Breast epithelium (tissue), 3 donors: Measurements from ENCODE around the gene KRTAP9-2.
"Not testable (repeated sequence)": the region's sequence is repeated elsewhere in the genome, so short reads cannot be mapped to it uniquely, and the experiment has no call there.

Experiments used
- POLR2A ChIP-seq: fragments of 450-650 bp; IDR thresholded peaks from one replicate; pipeline ENCODE4 v1.6.1; 2016; ENCODE audit warnings: antibody characterized with exemption, mild to moderate bottlenecking, moderate library complexity
- POLR2AphosphoS5 ChIP-seq, 3 donors: sonication (generic); formaldehyde crosslinking; IDR thresholded peaks; one replicate each; pipeline ENCODE4 v1.6.1; 2017; ENCODE audit warnings: antibody characterized with exemption in 3 of 3
- TF ChIP-seq, protein P1 (sequence below), 3 donors: fragments of 450-650 bp; IDR thresholded peaks; one replicate each; pipeline ENCODE4 v1.5.1; 2016 to 2017; ENCODE audit warnings: antibody characterized with exemption in 3 of 3, mild to moderate bottlenecking in 3 of 3, moderate library complexity in 3 of 3

DNA sequence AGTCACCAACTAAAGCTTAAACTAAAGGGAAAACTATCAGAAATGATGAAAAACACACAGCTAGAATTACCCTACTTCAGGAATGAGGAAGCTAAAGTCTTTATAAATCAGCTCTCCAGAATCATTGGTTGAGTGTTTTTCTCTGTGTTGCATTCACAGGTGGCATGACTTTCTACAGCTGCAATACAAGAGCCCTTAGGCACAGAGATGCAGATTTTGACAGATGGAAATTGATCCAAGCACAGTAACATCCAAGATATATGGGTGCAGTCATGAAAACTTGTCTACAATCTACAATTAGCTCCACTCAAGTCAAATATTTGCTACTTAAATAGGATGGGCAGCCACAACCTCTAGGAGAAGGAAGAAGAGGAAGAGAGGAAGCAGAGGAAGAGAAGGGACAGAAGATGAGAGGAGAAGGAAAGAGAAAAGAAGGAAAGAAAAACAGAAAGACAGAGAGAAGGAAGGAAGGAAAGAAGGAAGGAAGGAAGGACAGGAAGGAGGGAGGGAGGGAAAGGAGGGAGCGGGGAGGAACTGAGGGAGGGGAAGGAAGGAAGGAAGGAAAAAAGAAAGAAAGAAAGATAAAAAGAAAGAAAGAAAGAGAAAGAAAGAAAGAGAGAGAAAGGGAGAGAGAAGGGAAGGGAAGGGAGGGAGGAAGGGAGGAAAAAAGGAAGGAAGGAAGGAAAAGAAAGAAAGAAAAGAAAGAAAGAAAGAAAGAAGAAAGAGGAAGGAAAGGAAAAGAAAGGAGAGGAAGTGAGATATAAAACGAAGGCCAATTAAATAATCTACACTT lies 20.7 kb downstream of the KRTAP9-2 start:
- TF ChIP-seq, protein P1, sequence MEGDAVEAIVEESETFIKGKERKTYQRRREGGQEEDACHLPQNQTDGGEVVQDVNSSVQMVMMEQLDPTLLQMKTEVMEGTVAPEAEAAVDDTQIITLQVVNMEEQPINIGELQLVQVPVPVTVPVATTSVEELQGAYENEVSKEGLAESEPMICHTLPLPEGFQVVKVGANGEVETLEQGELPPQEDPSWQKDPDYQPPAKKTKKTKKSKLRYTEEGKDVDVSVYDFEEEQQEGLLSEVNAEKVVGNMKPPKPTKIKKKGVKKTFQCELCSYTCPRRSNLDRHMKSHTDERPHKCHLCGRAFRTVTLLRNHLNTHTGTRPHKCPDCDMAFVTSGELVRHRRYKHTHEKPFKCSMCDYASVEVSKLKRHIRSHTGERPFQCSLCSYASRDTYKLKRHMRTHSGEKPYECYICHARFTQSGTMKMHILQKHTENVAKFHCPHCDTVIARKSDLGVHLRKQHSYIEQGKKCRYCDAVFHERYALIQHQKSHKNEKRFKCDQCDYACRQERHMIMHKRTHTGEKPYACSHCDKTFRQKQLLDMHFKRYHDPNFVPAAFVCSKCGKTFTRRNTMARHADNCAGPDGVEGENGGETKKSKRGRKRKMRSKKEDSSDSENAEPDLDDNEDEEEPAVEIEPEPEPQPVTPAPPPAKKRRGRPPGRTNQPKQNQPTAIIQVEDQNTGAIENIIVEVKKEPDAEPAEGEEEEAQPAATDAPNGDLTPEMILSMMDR (IDR thresholded peaks at IDR 0.05), result not testable (repeated sequence)
- not testable (repeated sequence) for TF ChIP-seq POLR2AphosphoS5 (IDR thresholded peaks at IDR 0.05); POLR2A
